CD4-positive, CD25-positive, alpha-beta regulatory T cell (primary cell): ENCODE measurements around the gene BEND6. TPM values are rescaled to one million over a fixed set of nuclear protein-coding genes. Genes with fewer than 3 reads are reported as not detected.

Experiments used
- ATAC-seq, 2 donors: fragments of 150-1000 bp; cut with Tn5 transposase; one replicate each; pipeline ENCODE4 v1.10.0; 2021; ENCODE audit warnings: low read depth in 2 of 2, moderate number of reproducible peaks in 2 of 2, moderate library complexity in 1 of 2
- DNase-seq, 3 donors: peaks; one replicate each; pipeline versions ENCODE4 v3.0.0 to v3.0.0-alpha.2; 2012 to 2022; ENCODE audit warnings: mixed read lengths in 1 of 3
- H3K27ac ChIP-seq: one replicate; pipeline ENCODE4 v1.7.0; 2013; ENCODE audit warnings: mild to moderate bottlenecking, low read length; ENCODE audit not compliant: insufficient read depth, poor library complexity, severe bottlenecking
- H3K27me3 ChIP-seq: one replicate; pipeline ENCODE4 v1.7.0; 2013; ENCODE audit warnings: low read length; ENCODE audit not compliant: control insufficient read depth, insufficient read depth
- H3K36me3 ChIP-seq: one replicate; pipeline ENCODE4 v1.7.0; 2013; ENCODE audit warnings: mild to moderate bottlenecking, low read length, moderate library complexity; ENCODE audit not compliant: control insufficient read depth, insufficient read depth
- H3K4me1 ChIP-seq: 2 replicates; pipeline ENCODE4 v1.7.0; 2013; ENCODE audit warnings: mild to moderate bottlenecking, low read length; ENCODE audit not compliant: insufficient read depth, control insufficient read depth, poor library complexity, severe bottlenecking
- H3K4me3 ChIP-seq: one replicate; pipeline ENCODE4 v1.7.0; 2013; ENCODE audit warnings: low read depth, mild to moderate bottlenecking, low read length, moderate library complexity
- H3K9me3 ChIP-seq, 2 experiments: 1 replicate in 1 of 2; 2 replicates in 1 of 2; pipeline ENCODE4 v1.7.0; 2013; ENCODE audit warnings: low read length in 2 of 2, mild to moderate bottlenecking in 1 of 2, moderate library complexity in 1 of 2; ENCODE audit not compliant: control insufficient read depth in 2 of 2
- H3K27ac Mint-ChIP-seq, 3 donors: one replicate each; pipeline ENCODE4 v1.8.0; 2020 to 2022; ENCODE audit warnings: mild to moderate bottlenecking in 3 of 3, mixed read lengths in 3 of 3, moderate library complexity in 2 of 3
- H3K27me3 Mint-ChIP-seq: one replicate; pipeline ENCODE4 v1.8.0; 2022; ENCODE audit warnings: mild to moderate bottlenecking, mixed read lengths
- H3K36me3 Mint-ChIP-seq: one replicate; pipeline ENCODE4 v1.8.0; 2020; ENCODE audit warnings: mixed read lengths
- H3K4me1 Mint-ChIP-seq, 4 donors: one replicate each; pipeline ENCODE4 v1.8.0; 2020 to 2022; ENCODE audit warnings: mixed read lengths in 4 of 4, mild to moderate bottlenecking in 1 of 4
- H3K4me3 Mint-ChIP-seq, 4 donors: one replicate each; pipeline ENCODE4 v1.8.0; 2020 to 2022; ENCODE audit warnings: mild to moderate bottlenecking in 4 of 4, mixed read lengths in 4 of 4, moderate library complexity in 3 of 4
- H3K9me3 Mint-ChIP-seq, 7 donors: one replicate each; pipeline ENCODE4 v1.8.0; 2020 to 2022; ENCODE audit warnings: mixed read lengths in 7 of 7, mild to moderate bottlenecking in 3 of 7, moderate library complexity in 2 of 7
- polyA plus RNA-seq, 4 donors: library from polyadenylated mRNA; unstranded; fragments of 300-500 nt; fragmentation: Illumina TruSeq; gene quantifications; one replicate each; pipeline ENCODE4 v1.2.3, GENCODE V29; 2021
- total RNA-seq: library from RNA; stranded (reverse); gene quantifications from one replicate; pipeline ENCODE4 v1.2.3, GENCODE V29; 2022

BEND6 gene
- total and polyA plus RNA-seq, 5 donors from 2014 or later = not detected

GRCh38 chr6:57024321-57024720 is 69.4 kb downstream of the BEND6 start:
- Histone ChIP-seq H3K4me1 (no peaks in the 10 kb centered on the region), H3K9me3 (peaks cover 15 to 19% of the 10 kb centered on the region in 2 experiments), H3K27ac (no peak overlapping the region), H3K36me3 (no peaks in the 10 kb centered on the region), H3K27me3 (peaks cover 16% of the 10 kb centered on the region), H3K4me3 (no peak overlapping the region)
- Mint-ChIP-seq H3K36me3 (peaks cover 5% of the 10 kb centered on the region), H3K4me1 (no peaks in the 10 kb centered on the region), H3K4me3 (no peak overlapping the region), H3K27ac (no peak overlapping the region), H3K27me3 (peaks cover 7% of the 10 kb centered on the region), H3K9me3 (peaks cover 0 to 21% (median 7%) of the 10 kb centered on the region in 7 donors)
- DNase-seq (no peak), ATAC-seq (no peak)

- Histone ChIP-seq H3K9me3 (peaks cover 15 to 19% of the 10 kb centered on the region in 2 experiments), H3K27ac (no peak overlapping the region), H3K27me3 (peaks cover 16% of the 10 kb centered on the region), H3K4me1 (no peaks in the 10 kb centered on the region), H3K4me3 (no peak overlapping the region), H3K36me3 (no peaks in the 10 kb centered on the region)
- ATAC-seq (no peak), DNase-seq (no peak)
- no peak overlapping the region for H3K4me3 Mint-ChIP-seq
- H3K36me3 Mint-ChIP-seq = peaks cover 5% of the 10 kb centered on the region
- no peak overlapping the region for H3K27ac Mint-ChIP-seq
- peaks cover 7% of the 10 kb centered on the region for H3K27me3 Mint-ChIP-seq
- peaks cover 0 to 21% (median 7%) of the 10 kb centered on the region in 7 donors for H3K9me3 Mint-ChIP-seq
- no peaks in the 10 kb centered on the region for H3K4me1 Mint-ChIP-seq
Measured at GRCh38 chr6:57024775-57025174, 69.9 kb downstream of the BEND6 start.

GRCh38 chr6:57026001-57026400 is 71.1 kb downstream of the BEND6 start:
- no peak overlapping the region for H3K27ac ChIP-seq
- peaks cover 15 to 19% of the 10 kb centered on the region in 2 experiments for H3K9me3 ChIP-seq
- H3K4me3 Mint-ChIP-seq = no peak overlapping the region
- no peak for ATAC-seq
- H3K4me1 ChIP-seq = no peaks in the 10 kb centered on the region
- peaks cover 0 to 21% (median 7%) of the 10 kb centered on the region in 7 donors for H3K9me3 Mint-ChIP-seq
- peaks cover 7% of the 10 kb centered on the region for H3K27me3 Mint-ChIP-seq
- no peak for DNase-seq
- H3K36me3 ChIP-seq = no peaks in the 10 kb centered on the region
- peaks cover 5% of the 10 kb centered on the region for H3K36me3 Mint-ChIP-seq
- H3K27ac Mint-ChIP-seq = peak overlapping the region in 1 of 3 donors; percentile 67
- peaks cover 16% of the 10 kb centered on the region for H3K27me3 ChIP-seq
- no peaks in the 10 kb centered on the region for H3K4me1 Mint-ChIP-seq
- H3K4me3 ChIP-seq = no peak overlapping the region

GRCh38 chr6:57027301-57027700 is 72.4 kb downstream of the BEND6 start:
- Histone ChIP-seq H3K4me3 (no peak overlapping the region), H3K9me3 (peaks cover 15 to 19% of the 10 kb centered on the region in 2 experiments), H3K27me3 (peaks cover 19% of the 10 kb centered on the region), H3K4me1 (no peaks in the 10 kb centered on the region), H3K27ac (no peak overlapping the region), H3K36me3 (no peaks in the 10 kb centered on the region)
- DNase-seq (no peak), ATAC-seq (no peak)
- Mint-ChIP-seq H3K9me3 (peaks cover 0 to 21% (median 7%) of the 10 kb centered on the region in 7 donors), H3K36me3 (peaks cover 5% of the 10 kb centered on the region), H3K27ac (no peak overlapping the region), H3K4me3 (no peak overlapping the region), H3K4me1 (no peaks in the 10 kb centered on the region), H3K27me3 (peaks cover 15% of the 10 kb centered on the region)

- no peak for ATAC-seq
- Mint-ChIP-seq H3K27ac (no peak overlapping the region), H3K27me3 (peaks cover 29% of the 10 kb centered on the region), H3K4me1 (no peaks in the 10 kb centered on the region), H3K4me3 (no peak overlapping the region), H3K9me3 (peaks cover 0 to 18% (median 7%) of the 10 kb centered on the region in 7 donors), H3K36me3 (peaks cover 5% of the 10 kb centered on the region)
- Histone ChIP-seq H3K9me3 (peaks cover 12 to 15% of the 10 kb centered on the region in 2 experiments), H3K36me3 (no peaks in the 10 kb centered on the region), H3K4me1 (no peaks in the 10 kb centered on the region), H3K27ac (no peak overlapping the region), H3K4me3 (no peak overlapping the region), H3K27me3 (peaks cover 20% of the 10 kb centered on the region)
- DNase-seq = no peak
Measured at GRCh38 chr6:57029213-57029612, 74.3 kb downstream of the BEND6 start.

- Histone ChIP-seq H3K4me3 (no peak overlapping the region), H3K27me3 (peaks cover 24% of the 10 kb centered on the region), H3K9me3 (no peaks in the 10 kb centered on the region), H3K27ac (no peak overlapping the region), H3K4me1 (no peaks in the 10 kb centered on the region), H3K36me3 (no peaks in the 10 kb centered on the region)
- Mint-ChIP-seq H3K4me3 (no peak overlapping the region), H3K27ac (no peak overlapping the region), H3K9me3 (peaks cover 0 to 2% (median 0%) of the 10 kb centered on the region in 7 donors), H3K27me3 (peaks cover 50% of the 10 kb centered on the region), H3K36me3 (no peaks in the 10 kb centered on the region), H3K4me1 (no peaks in the 10 kb centered on the region)
- no peak for ATAC-seq
- DNase-seq = no peak
Measured at GRCh38 chr6:57033228-57033627, 78.3 kb downstream of the BEND6 start.

GRCh38 chr6:57035549-57035948 is 80.6 kb downstream of the BEND6 start:
- H3K4me1 Mint-ChIP-seq = no peaks in the 10 kb centered on the region
- H3K4me3 Mint-ChIP-seq = no peak overlapping the region
- no peak overlapping the region for H3K4me3 ChIP-seq
- peaks cover 63% of the 10 kb centered on the region for H3K27me3 Mint-ChIP-seq
- no peaks in the 10 kb centered on the region for H3K36me3 ChIP-seq
- H3K4me1 ChIP-seq = no peaks in the 10 kb centered on the region
- peaks cover 4% of the 10 kb centered on the region for H3K36me3 Mint-ChIP-seq
- H3K27ac Mint-ChIP-seq = no peak overlapping the region
- no peak overlapping the region for H3K27ac ChIP-seq
- H3K27me3 ChIP-seq = peaks cover 33% of the 10 kb centered on the region
- no peaks in the 10 kb centered on the region for H3K9me3 ChIP-seq
- ATAC-seq = no peak
- DNase-seq = no peak
- peaks cover 0 to 2% (median 0%) of the 10 kb centered on the region in 7 donors for H3K9me3 Mint-ChIP-seq

GRCh38 chr6:57038906-57039305 is 84.0 kb downstream of the BEND6 start:
- Mint-ChIP-seq H3K27ac (no peak overlapping the region), H3K9me3 (peaks cover 0 to 3% (median 0%) of the 10 kb centered on the region in 7 donors), H3K4me3 (no peak overlapping the region), H3K36me3 (peaks cover 4% of the 10 kb centered on the region), H3K27me3 (peaks cover 62% of the 10 kb centered on the region), H3K4me1 (no peaks in the 10 kb centered on the region)
- Histone ChIP-seq H3K4me3 (no peak overlapping the region), H3K36me3 (no peaks in the 10 kb centered on the region), H3K27me3 (peaks cover 38% of the 10 kb centered on the region), H3K27ac (no peak overlapping the region), H3K9me3 (no peaks in the 10 kb centered on the region), H3K4me1 (no peaks in the 10 kb centered on the region)
- DNase-seq (no peak), ATAC-seq (no peak)
